A549 treated with ZK216348 at 1 μM for 4 hours (cell line): ENCODE data around the gene FCRL2. TPM values are rescaled to one million over a fixed set of nuclear protein-coding genes. Genes with fewer than 3 reads are reported as not detected.

ENCODE experiments used
- total RNA-seq: library from RNA; stranded (reverse); fragments of 200-300 nt; extraction: Qiagen RNA extraction; gene quantifications from 5 replicates; pipeline ENCODE4 v1.2.3, GENCODE V29; 2022; ENCODE audit warnings: low read depth

FCRL2 gene
- total RNA-seq = not detected in 5 replicates

GRCh38 chr1:157776971-157777391 is at the start of gene FCRL2:
FCRL2 (minus strand) TSS chr1:157777132; CDS start chr1:157777073, 59 bp downstream.

GRCh38 chr1:157819896-157820295 is 43.0 kb upstream of the FCRL2 start, which contains the start of gene FCRL1:
FCRL1 (minus strand) TSS chr1:157820120; CDS start chr1:157820037, 83 bp downstream.

GRCh38 chr1:157700732-157701131 is 76.2 kb downstream of the FCRL2 start, which contains the start of gene FCRL3:
FCRL3 (minus strand) TSS chr1:157700769; CDS start chr1:157700489, 280 bp downstream.

Other genes starting within 250 kb of the FCRL2 start
- not detected in 5 replicates for gene FCRL5, start 224.6 kb downstream of the FCRL2 start, total RNA-seq
- not detected in 5 replicates for gene FCRL4, start 179.0 kb downstream of the FCRL2 start, total RNA-seq
- gene FCRL3, start 76.4 kb downstream of the FCRL2 start, total RNA-seq = not detected in 5 replicates
- not detected in 5 replicates for gene FCRL1, start 43.0 kb upstream of the FCRL2 start, total RNA-seq
- not detected in 5 replicates for gene CD5L, start 64.7 kb upstream of the FCRL2 start, total RNA-seq
- gene KIRREL1, start 216.5 kb upstream of the FCRL2 start, total RNA-seq = 21.6 to 32.5 TPM (median 29.7 TPM) in 5 replicates